ENCODE data around the gene ATE1. TPM values are rescaled to one million over a fixed set of nuclear protein-coding genes. Genes with fewer than 3 reads are reported as not detected.

Gene ATE1
- total and polyA plus RNA-seq, 2 of the 4 experiments (the other 2 are of a cell fraction), result 6.4 to 27.8 TPM

GRCh38 chr10:121710971-121711370 lies 216.9 kb downstream of the ATE1 start:
- TF ChIP-seq SMC3 (IDR thresholded peaks at IDR 0.05; ENCODE audit: low read depth, low read length), result no peak
- TF ChIP-seq NFE2L2 (IDR thresholded peaks at IDR 0.05; ENCODE audit: low read depth, low read length), result no peak
- TF ChIP-seq, protein P1, sequence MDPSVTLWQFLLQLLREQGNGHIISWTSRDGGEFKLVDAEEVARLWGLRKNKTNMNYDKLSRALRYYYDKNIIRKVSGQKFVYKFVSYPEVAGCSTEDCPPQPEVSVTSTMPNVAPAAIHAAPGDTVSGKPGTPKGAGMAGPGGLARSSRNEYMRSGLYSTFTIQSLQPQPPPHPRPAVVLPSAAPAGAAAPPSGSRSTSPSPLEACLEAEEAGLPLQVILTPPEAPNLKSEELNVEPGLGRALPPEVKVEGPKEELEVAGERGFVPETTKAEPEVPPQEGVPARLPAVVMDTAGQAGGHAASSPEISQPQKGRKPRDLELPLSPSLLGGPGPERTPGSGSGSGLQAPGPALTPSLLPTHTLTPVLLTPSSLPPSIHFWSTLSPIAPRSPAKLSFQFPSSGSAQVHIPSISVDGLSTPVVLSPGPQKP (IDR thresholded peaks at IDR 0.05; ENCODE audit: borderline replicate concordance, low read depth, low read length), result no peak
- no peak for TF ChIP-seq USF2 (IDR thresholded peaks at IDR 0.05; ENCODE audit: low read depth, low read length)
- TF ChIP-seq POLR2A (IDR thresholded peaks at IDR 0.05; ENCODE audit: low read depth, low read length), result no peak
- no peak for TF ChIP-seq CTCF (conservative IDR thresholded peaks at IDR 0.05; ENCODE audit: low read depth, low read length)
- TF ChIP-seq MAFK (IDR thresholded peaks at IDR 0.05; ENCODE audit: low read depth, low read length), result no peak
- TF ChIP-seq MAZ (IDR thresholded peaks at IDR 0.05; ENCODE audit: borderline replicate concordance, low read depth, low read length), result no peak
- no peak for TF ChIP-seq FOS (IDR thresholded peaks at IDR 0.05; ENCODE audit: low read depth, low read length)
- TF ChIP-seq CHD1 (IDR thresholded peaks at IDR 0.05; ENCODE audit: low read depth, low read length), result no peak
- no peak for TF ChIP-seq CEBPB (IDR thresholded peaks at IDR 0.05; ENCODE audit: low read depth, low read length)
- TF ChIP-seq BHLHE40 (IDR thresholded peaks at IDR 0.05; ENCODE audit: low read depth, low read length), result no peak
- no peak for TF ChIP-seq RAD21 (IDR thresholded peaks at IDR 0.05; ENCODE audit: low read length)
- TF ChIP-seq RCOR1 (IDR thresholded peaks at IDR 0.05; ENCODE audit: insufficient replicate concordance, low read length), result no peak
- TF ChIP-seq MXI1 (IDR thresholded peaks at IDR 0.05; ENCODE audit: borderline replicate concordance, low read depth, low read length), result no peak
- no peak for TF ChIP-seq RFX5 (IDR thresholded peaks at IDR 0.05; ENCODE audit: low read depth, low read length)
- Histone ChIP-seq H3K4me1 (ENCODE audit: control insufficient read depth, insufficient read depth, low read length) (no peaks in the 10 kb centered on the region), H3K4me3 (ENCODE audit: insufficient read depth, low read depth, low read length) (no peak overlapping the region), H2AK9ac (replicated peaks; ENCODE audit: low read depth, low read length, poor library complexity) (no peak overlapping the region), H4K8ac (ENCODE audit: low read depth in 2 of 2, low read length in 2 of 2) (no peak overlapping the region), H3K9me1 (ENCODE audit: insufficient read depth, low read length) (no peaks in the 10 kb centered on the region), H4K5ac (ENCODE audit: low read depth, low read length) (no peak overlapping the region), H3K4me2 (ENCODE audit: low read depth, low read length) (no peak overlapping the region), H3K79me1 (ENCODE audit: low read depth in 1 of 2, low read length in 2 of 2) (no peaks in the 10 kb centered on the region), H2AFZ (replicated peaks; ENCODE audit: low read length, poor library complexity) (no peak overlapping the region), H3K9ac (ENCODE audit: low read depth, low read length) (no peak overlapping the region), H3K27ac (ENCODE audit: insufficient read depth, low read length) (no peak overlapping the region), H3K36me3 (ENCODE audit: control insufficient read depth, insufficient read depth, low read length) (no peaks in the 10 kb centered on the region), H3K27me3 (ENCODE audit: control insufficient read depth, insufficient read depth, low read length) (no peaks in the 10 kb centered on the region), H2BK5ac (ENCODE audit: low read depth, low read length, poor library complexity, severe bottlenecking) (no peak overlapping the region), H3K9me3 (ENCODE audit: control insufficient read depth, insufficient read depth, low read length) (no peaks in the 10 kb centered on the region), H3K56ac (ENCODE audit: extremely low read depth, insufficient read depth, low read length) (no peak overlapping the region), H3K4ac (ENCODE audit: low read depth, low read length) (no peak overlapping the region), H2AK5ac (ENCODE audit: low read depth, low read length) (no peak overlapping the region), H4K91ac (ENCODE audit: insufficient read depth, low read depth, low read length) (no peak overlapping the region), H2BK20ac (ENCODE audit: low read depth, low read length) (no peak overlapping the region), H3K23ac (ENCODE audit: low read depth, low read length) (no peak overlapping the region), H4K20me1 (ENCODE audit: insufficient read depth, low read length) (no peaks in the 10 kb centered on the region), H2BK15ac (ENCODE audit: low read depth, low read length) (no peak overlapping the region), H2BK120ac (ENCODE audit: low read depth, low read length) (no peak overlapping the region), H3K18ac (ENCODE audit: low read depth, low read length) (no peak overlapping the region), H3K14ac (replicated peaks; ENCODE audit: low read depth, low read length) (no peak overlapping the region)
- DNase-seq (no peak), ATAC-seq (ENCODE audit: low read depth) (no peak)
- intact Hi-C loops (cut with micrococcal nuclease), result no loop called here
- in situ Hi-C loops (cut with MboI; ENCODE audit: low sequenced_read_pairs), result no loop called here
- POLR2A ChIA-PET (ENCODE audit: unreplicated experiment), result no interaction called here
- no TSS peak for BruUV-seq (replicated peaks)
- CTCF ChIA-PET, result no interaction called here
- dilution Hi-C loops (cut with HindIII; ENCODE audit: low sequenced_read_pairs, unreplicated experiment), result no loop called here
- 80% methylated on average over 2 of the region's 7 CpGs; no CpG with 5 or more reads in 1 of the 2 experiments for WGBS, 2 experiments (ENCODE audit: extremely low coverage in 2 of 2, insufficient read length in 1 of 2)
